HG02623 (cell line): ENCODE data around the gene CYB5R2.
A peak's percentile ranks its signal among the peaks of the same experiment; 100 is the strongest.
"Not testable (repeated sequence)": the region's sequence is repeated elsewhere in the genome, so short reads cannot be mapped to it uniquely, and the experiment has no call there.

Source experiments
- ATAC-seq: cut with Tn5 transposase; IDR thresholded peaks from one replicate; pipeline ENCODE4 v1.9.1; 2021; ENCODE audit warnings: moderate library complexity; ENCODE audit not compliant: unreplicated experiment

The CYB5R2 gene

DNA sequence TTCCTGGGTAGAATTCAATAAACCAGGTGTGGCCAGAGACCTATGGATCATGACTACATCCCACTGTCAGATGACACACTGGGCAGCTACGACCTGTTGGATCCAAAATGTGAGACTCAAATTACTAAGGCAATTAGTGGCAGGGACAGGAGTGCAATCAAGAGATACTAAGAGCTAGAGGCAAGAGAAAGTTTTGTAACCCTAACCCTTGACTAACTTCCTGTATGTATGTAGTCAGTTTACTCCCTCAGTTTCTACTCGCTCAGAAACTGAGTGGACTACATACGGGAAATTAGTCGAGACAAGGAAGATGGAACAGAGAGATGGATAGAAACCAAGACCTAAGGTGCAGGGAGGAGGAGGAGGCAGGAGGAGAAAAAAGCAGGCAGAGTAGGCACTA is 2.7 kb downstream of the CYB5R2 start:
- no peak for ATAC-seq

DNA sequence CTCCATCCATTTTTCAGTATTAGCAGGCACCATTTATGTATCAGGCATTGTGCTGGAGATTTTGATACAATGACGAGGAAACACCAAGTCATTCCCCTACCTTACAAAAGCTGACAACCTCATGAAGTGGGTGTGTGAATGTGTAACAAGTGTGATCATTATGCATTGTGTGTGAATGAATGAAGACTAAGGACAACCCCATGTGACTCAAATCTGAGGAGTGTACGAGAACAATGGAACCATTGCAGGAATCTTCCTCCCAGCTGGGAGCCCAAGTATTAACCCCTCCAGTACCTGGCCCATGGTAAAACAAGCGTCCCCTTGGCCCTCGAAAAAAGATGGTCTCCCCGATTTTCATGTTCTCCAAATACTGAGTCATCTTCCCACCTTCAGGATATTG is 4.4 kb downstream of the CYB5R2 start:
- no peak for ATAC-seq

DNA sequence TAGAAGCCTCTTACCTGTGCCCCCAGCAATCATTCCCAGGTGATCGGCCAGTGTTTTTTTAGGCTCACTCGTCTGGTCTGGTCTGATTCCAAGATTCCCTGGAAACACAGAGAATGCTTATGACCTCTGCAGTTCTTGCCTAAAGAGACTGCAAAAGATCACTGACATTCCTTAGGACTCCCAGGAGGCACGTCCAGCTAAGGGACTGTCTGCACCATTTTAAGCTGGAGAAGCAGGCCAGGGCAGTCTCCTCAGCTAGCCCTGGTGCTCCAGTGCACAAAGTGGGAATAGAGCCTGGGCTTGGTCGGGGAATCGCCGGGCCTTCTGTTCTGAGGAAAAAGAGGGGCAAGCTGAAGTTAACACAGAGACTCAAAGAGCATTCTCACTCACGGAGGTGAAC is 4.8 kb downstream of the CYB5R2 start:
- ATAC-seq, result no peak

DNA sequence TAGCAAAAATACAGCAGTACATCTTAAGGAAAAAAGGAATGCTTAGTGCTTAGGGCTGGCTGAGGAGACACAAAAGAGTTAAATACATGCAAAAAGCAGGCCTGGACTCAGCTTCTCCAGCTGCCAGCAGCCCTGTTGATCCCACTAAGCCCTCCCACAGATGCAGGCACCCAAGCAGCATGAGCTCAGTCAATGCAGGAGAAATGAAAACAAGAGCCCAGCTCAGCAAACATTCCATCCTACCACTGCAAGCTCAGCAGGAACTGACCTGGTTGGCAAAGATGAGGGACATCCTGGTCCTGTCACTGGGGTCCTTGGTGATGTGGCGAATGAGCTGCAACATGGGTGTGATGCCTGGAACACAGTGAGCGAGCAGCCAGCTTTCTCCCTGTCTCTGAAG is 5.8 kb downstream of the CYB5R2 start:
- ATAC-seq, result no peak

DNA sequence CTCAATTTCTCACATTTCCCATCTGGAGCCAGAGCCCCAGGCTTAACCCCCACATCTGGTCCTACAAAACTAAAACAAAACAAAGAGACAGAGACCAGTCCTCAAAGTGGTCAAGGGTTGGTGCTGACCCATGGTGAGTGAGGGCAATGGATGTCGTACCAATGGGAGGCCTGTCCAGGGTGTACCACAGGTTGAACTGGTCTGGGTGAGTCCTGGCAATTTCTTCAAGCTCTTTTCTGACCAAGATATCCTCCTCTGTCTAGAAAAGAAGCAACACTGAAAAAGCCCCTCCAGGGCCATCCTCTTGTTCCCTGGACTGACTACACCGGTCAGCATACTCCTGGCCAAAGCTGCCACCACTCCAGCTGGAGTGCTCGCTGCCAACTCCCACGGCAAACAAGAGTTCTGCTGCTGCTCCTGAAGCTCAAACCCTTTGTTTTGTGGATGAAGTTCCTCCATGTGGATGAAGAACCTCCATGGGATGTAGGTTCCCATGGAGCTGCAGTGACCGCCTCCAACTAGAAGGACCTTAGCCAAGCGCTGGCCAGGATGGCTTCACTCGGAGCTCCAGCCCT is 6.9 kb downstream of the CYB5R2 start:
- no peak for ATAC-seq

DNA sequence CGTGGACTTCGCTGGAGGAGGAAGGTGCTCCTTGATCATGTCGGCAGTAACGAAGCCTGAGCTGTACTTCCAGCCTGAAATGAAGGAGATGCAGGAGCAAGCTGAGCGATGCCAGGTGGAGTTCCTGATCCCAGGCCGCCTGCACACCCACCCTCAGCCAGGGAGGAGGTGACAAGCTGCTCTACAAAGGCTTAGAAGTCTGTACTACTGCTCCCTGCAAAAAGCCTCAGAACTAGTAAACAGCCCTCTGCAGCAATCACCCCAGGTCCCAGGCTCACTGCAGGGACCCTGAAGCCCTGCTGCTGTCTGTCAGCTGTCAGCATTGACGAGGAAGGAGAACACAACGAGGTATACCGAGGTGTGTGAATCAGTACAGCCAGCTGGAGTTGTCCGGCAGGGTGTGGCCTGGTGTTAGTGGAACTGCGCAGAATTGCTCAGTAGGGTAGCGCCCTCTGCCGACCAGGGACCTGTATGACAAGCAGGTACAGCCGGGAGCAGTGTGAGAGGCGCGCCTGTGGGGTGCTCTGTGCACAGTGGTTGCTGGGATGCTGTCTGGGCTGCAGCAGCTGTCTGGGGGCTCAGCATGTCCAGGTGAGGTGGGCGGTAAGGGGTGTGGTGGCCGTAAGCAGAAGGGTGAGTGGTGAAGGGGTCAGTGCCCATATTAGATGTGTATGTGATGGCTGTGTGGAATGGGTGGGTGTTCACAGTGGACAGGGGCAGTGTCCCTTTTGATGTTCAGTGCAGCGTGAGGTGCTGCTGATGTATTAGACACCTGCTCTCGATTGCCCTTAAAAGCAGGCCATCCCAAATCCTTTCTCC is 7.6 kb downstream of the CYB5R2 start:
- ATAC-seq, result peak; percentile 96

DNA sequence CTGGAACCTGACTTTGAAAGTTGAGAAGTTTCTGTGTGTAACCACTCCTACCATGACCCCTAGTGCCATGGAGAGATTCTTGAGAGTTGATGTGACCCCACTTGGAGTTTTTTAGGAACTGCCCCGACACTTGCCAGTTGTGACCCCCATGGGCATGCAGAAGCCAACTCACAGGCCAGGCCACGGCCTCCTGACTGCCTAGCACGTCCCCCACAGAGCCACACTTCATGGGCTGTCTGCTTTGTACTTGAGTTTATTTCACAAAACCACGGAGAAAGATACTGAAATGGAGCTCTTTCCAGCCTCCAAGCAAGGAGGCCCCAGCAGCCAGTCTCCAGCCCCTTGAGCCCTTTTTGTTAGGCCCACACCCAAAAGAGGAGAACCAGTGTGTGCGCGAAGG is 8.4 kb downstream of the CYB5R2 start:
- ATAC-seq, result no peak

DNA sequence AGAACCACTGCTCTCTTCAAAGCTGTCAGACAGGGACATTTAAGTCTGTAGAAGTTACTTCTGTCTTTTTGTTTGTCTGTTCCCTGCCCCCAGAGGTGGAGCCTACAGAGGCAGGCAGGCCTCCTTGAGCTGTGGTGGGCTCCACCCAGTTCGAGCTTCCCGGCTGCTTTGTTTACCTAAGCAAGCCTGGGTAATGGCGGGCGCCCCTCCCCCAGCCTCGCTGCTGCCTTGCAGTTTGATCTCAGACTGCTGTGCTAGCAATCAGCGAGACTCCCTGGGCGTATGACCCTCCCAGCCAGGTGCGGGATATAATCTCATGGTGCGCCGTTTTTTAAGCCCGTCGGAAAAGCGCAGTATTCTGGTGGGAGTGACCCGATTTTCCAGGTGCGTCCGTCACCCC is 9.8 kb downstream of the CYB5R2 start:
- ATAC-seq, result not testable (repeated sequence)

DNA sequence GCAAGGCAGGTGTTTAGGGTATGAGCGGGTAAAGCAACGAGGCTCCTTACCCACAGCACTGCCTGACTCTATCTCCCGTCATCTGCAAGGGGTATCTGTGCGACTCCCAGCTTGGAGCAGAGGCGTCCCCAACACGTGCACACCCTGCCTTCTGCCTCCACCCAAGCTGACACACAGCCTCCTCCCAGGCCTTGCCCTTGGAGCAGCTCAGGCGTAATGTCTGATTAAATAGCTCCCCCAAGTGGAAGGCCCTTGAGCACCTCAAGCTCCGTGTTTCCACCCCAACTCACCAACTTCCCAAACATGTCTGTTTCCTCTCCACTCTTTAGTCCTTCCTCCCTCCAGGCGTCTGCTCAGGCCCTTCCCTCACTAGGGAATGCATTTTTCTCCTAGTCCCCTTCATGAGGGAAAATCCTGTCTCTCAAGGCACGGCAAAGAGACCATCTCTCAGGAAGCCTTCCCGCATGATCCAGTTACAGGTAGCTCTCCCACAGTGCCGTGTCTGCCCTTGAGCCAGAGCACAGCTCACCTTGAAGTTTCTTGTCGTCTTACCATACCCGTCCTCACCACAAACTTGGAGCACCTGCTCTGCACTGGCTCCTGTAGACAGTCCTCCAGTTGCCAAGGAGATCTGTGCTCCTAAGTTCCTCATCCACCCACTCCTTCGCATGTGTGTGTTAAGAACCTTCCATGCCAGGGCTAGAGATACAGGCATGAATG is 15.8 kb downstream of the CYB5R2 start:
- ATAC-seq, result no peak

DNA sequence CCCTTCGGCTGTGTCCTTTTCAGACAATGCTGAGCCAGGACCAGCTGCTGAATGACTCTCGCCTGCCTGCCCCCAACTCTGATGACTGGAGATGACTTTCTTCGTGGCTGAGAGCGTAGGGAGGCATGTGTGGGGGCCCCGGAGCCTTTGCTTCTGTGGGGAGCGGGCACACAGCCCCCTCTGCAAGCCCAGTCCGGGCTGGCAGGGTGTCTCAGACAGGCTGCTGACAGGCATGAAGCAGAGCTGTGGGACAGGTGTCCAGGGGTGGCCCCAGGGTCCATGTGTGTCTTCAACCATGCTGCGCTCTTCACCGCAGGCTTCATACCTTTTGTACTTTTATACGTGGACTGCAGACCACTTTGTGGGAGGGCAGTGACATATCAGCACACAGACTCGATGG is 16.6 kb downstream of the CYB5R2 start:
- ATAC-seq, result no peak

DNA sequence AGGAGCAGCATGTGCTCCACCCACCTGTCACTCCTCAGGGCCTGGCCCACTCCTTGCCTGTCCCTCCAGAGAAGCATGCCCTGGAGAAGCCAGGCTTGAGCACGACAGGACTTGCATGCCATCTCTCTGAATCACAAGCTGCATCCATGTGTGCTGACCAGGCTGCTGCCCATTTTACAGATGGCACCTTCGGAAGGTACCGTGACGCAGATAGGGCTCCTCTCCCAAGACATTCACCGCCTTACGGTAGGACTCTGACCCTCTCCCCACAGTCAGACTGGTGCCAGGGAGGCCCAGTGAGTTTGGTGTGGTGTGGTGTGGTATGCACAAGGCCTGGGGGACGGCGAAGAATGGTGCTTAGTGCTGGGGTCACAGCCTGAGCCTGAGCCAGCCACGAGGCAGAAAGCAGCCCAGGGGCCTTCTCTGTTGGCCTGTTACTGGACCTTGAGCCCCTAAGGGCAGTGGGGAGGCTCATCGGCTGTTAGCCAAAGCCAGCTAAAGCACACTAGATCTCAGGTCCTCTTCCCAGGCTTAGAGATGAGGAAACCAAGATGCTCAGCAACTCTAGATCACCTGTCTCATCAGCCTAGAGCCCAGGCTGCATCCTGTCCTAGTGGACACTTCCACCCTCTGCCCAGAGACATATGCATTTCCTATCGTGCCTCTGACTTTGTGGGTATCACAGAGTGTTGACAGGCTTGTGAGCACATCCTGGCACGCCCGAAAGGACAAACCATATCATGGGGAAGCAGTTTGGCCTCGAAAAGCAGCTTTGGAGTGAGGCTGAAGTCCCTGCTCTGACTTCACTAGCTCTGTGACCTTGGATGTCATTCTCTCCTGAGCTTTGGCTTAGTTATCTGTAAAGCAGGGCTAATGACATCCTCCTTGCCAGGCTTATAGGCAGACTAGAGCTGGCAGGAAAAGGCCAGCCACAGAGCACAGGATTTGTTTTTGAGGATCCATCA is 17.8 kb downstream of the CYB5R2 start:
- no peak for ATAC-seq

DNA sequence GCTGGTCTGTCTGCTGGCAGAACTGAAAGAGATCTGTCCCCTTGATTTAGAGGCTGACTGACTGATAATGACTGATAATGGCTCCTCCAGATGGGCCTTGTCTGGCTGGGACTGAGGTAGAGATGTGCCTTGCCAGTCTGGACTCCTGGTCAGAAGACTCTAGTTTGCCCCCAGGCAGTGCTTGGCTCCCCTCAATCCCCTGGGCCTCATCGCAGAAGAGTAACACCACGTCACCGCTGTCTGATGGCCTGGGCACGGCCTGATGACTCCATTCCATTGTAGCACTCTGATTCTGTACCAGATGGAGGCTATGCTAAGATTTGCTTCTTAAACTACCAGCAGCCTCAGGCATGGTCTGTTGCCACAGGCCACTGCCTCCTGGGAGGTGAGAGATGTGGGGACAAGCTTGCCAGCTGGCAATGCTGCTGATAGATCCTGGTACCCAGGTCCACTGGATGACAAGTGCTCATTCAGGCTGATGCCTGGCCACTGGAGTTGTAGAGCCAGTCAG is 19.1 kb downstream of the CYB5R2 start:
- no peak for ATAC-seq

DNA sequence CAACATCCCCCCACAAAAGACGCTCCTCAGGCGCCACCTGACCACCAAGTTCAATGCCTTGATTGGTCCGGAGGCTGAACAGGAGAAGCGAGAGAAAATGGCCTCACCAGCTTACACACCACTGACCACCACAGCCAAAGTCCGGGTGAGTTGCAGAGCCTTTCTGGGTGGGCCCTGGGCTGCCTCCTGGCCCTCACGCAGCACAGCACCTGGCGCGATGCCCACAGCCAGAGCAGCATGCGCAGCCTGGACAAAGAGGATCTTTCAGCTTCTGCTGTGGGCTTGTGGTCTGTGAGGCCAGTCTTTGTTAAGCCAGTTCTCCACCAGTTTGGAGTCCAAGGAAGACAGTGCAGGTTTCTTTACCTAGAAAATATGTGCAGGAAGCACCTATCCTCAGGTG is 21.6 kb downstream of the CYB5R2 start:
- ATAC-seq, result no peak

DNA sequence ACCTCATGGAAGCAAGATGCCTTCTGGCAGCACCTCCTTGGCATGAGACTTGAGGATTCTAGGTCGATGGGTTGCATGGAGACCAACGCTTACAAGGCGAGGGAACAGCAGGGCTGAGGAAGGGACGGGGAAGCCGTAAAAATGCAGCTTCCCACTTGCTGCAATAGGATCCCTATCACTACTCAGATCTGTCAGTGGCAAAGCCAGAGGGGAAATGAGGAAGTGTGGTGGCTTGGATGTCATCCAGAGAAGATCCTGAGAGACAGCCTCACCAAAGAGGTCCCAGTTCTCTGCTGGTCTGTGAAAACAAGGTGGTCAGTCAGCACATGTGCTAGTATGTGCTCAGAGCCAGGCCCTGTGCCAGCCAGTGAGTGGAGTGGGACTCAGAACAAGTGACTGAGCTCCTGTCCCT is 22.2 kb downstream of the CYB5R2 start:
- no peak for ATAC-seq

DNA sequence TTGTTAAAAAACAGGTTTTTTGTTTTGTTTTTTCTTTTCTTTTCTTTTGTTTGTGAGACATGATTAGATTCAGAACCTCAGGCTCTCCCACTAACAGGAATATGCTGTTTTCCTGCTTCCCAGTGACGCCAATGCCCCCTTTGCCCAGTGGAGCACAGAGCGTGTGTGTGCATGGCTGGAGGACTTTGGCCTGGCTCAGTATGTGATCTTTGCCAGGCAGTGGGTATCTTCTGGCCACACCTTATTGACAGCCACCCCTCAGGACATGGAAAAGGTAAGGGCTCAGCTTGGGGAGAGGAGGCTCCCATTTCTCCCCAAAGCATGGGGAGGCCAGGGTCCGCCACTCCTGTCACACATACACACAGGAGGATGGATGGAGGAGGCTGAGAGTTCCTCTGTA is 25.0 kb downstream of the CYB5R2 start:
- no peak for ATAC-seq

DNA sequence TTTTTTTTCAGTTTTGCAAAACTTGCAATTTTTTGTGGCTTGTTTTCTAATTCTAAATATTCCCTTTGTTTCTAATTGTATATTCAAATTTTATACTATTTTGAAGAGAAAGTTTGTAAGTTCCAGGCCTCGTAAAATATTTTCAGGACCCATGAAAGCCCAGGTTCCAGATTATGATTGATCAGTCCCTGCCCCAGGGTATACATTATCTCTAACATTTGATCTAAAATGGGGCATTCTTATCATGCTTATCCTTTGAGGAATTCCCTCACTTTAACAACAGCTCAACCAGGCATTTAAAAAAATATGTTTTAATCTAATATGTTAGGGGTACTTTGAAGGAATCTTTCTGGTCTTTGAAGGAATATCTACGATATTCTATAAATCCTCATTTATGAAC is 26.4 kb downstream of the CYB5R2 start:
- ATAC-seq, result no peak

DNA sequence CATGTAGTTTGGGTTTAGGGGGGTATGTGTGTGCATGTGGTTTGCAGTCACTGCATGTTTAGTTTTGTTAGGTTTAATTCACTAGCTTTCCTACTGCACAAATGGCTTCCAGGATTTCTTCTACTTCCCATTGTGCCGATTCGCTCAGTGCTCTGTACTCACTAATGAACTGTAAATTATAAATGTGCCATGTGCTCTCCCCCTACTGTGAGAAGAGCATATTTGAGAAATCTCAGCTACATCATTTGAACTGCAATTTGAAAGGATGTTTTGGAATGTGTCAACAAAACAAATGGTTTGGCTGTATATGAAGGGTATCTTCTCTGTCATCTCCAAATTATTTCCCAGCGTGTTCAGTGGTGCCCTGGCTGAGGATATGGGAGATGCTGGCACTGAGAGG is 28.1 kb downstream of the CYB5R2 start:
- ATAC-seq, result no peak

DNA sequence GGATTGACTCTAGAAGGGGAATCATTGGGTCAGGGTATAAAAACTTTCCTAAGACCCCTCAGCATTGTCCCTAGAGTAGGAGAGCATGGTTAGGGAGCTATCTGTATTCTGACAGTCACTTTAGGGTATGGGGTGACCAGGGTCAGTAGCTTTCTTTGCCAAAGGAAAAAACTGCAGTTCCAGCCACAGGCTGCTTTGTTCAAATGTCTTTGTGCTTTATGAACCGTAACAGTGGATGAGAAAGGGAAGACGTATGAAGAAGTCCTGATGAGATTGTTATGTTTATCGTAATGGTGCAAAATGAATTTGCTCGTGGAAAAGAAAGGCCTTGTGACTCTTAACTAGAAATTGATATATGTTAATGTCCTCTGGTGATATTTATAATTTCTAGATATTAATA is 30.0 kb downstream of the CYB5R2 start:
- ATAC-seq, result no peak

DNA sequence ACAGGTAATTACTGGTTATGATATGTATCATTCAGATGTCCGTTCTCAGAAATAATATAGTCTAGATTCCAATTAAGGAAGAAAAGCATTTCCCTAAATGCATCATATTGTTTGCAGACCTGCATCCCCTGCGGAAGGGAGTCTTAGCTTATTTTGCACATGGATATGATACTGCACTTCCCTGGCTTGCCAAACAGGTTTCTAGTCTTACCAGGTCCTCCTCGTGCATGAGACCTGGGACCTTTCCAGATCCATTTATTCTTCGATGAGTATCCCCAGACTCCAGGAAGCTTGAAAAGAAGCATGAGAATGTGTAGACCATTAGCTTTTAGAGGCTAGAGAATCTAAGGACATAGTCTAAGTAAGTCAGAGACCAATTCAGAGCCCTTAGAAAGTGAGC is 30.6 kb downstream of the CYB5R2 start:
- ATAC-seq, result no peak

DNA sequence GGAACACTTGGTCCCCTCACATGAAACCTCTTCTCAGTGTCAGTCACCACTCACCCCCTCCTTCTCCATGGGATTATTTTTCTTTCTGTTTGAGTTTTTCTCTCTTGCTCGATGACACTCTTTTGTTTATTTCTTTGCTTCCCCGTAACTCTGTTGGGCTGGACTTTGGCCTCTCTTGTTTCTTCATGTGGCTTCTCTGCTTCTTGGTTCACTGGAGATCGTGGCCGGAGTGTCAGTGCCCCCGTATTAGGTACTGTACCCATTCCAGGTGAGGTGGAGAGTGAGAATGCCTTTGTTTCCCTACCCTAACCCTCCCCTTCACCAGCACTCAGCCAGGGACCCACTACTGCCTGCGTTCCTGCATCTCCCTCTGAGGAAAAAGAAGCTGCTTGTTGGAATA is 32.5 kb downstream of the CYB5R2 start:
- no peak for ATAC-seq

DNA sequence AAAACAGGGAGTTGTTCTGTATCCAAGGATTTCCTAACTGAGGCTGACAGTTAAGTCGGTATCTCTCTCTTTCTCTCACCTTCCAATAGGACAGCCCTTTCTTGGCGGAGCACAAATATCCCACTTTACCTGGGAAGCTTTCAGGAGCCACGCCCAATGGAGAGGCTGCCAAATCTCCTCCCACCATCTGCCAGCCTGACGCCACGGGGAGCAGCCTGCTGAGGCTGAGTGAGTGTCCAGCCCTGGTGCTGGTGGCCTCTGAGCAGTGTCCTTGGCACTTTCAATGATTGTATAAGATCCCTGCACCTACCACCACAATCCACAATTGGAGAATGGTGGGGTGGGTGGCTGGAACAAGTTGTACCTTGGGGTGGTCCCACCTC is 33.7 kb downstream of the CYB5R2 start:
- no peak for ATAC-seq
